HG03095 (cell line): ENCODE results near the gene PGLYRP3.
"Not testable (repeated sequence)": the region's sequence is repeated elsewhere in the genome, so short reads cannot be mapped to it uniquely, and the experiment has no call there.

Source experiments
- ATAC-seq: cut with Tn5 transposase; IDR thresholded peaks from one replicate; pipeline ENCODE4 v1.9.1; 2021; ENCODE audit warnings: moderate library complexity; ENCODE audit not compliant: unreplicated experiment

Gene PGLYRP3

GRCh38 chr1:153348511-153349362 lies 36.0 kb upstream of the PGLYRP3 start, which contains the start of gene PGLYRP4:
TSS of gene PGLYRP4 (minus strand) at chr1:153348841. CDS start at chr1:153347932, 909 bp downstream.
- ATAC-seq = no peak

- ATAC-seq = no peak
Measured at GRCh38 chr1:153347856-153348255, 35.1 kb upstream of the PGLYRP3 start.

- ATAC-seq = not testable (repeated sequence)
Measured at GRCh38 chr1:153347049-153347448, 34.3 kb upstream of the PGLYRP3 start.

- ATAC-seq = no peak
Measured at GRCh38 chr1:153346077-153346723, 33.4 kb upstream of the PGLYRP3 start.

- no peak for ATAC-seq
Measured at GRCh38 chr1:153345187-153346076, 32.7 kb upstream of the PGLYRP3 start.

- no peak for ATAC-seq
Measured at GRCh38 chr1:153344718-153345025, 31.9 kb upstream of the PGLYRP3 start.

GRCh38 chr1:153343811-153344717 lies 31.3 kb upstream of the PGLYRP3 start:
- no peak for ATAC-seq

- ATAC-seq = no peak
Measured at GRCh38 chr1:153343040-153343681, 30.4 kb upstream of the PGLYRP3 start.

GRCh38 chr1:153342178-153342577 lies 29.4 kb upstream of the PGLYRP3 start:
- ATAC-seq = no peak

- no peak for ATAC-seq
Measured at GRCh38 chr1:153341431-153341934, 28.7 kb upstream of the PGLYRP3 start.

GRCh38 chr1:153340356-153340755 lies 27.6 kb upstream of the PGLYRP3 start:
- no peak for ATAC-seq

- ATAC-seq = no peak
Measured at GRCh38 chr1:153339802-153340201, 27.1 kb upstream of the PGLYRP3 start.

GRCh38 chr1:153337980-153338853 lies 25.5 kb upstream of the PGLYRP3 start:
- no peak for ATAC-seq

- no peak for ATAC-seq
Measured at GRCh38 chr1:153336650-153337049, 23.9 kb upstream of the PGLYRP3 start.

GRCh38 chr1:153333902-153334301 lies 21.1 kb upstream of the PGLYRP3 start:
- no peak for ATAC-seq

- no peak for ATAC-seq
Measured at GRCh38 chr1:153324912-153325311, 12.2 kb upstream of the PGLYRP3 start.

- ATAC-seq = no peak
Measured at GRCh38 chr1:153322568-153322967, 9.8 kb upstream of the PGLYRP3 start.

GRCh38 chr1:153318145-153318544 lies 5.4 kb upstream of the PGLYRP3 start:
- not testable (repeated sequence) for ATAC-seq

- ATAC-seq = not testable (repeated sequence)
Measured at GRCh38 chr1:153316013-153316412, 3.3 kb upstream of the PGLYRP3 start.
